HG02970 (cell line): ENCODE data around the gene DCAF8L1.
"Not testable (repeated sequence)": the region's sequence is repeated elsewhere in the genome, so short reads cannot be mapped to it uniquely, and the experiment has no call there.

Experiments
- ATAC-seq: cut with Tn5 transposase; IDR thresholded peaks from one replicate; pipeline ENCODE4 v1.9.1; 2021; ENCODE audit warnings: mild to moderate bottlenecking, moderate library complexity, moderate number of reproducible peaks; ENCODE audit not compliant: unreplicated experiment, low FRiP score

Gene DCAF8L1

GRCh38 chrX:27981349-27981748, at the start of gene DCAF8L1:
TSS of gene DCAF8L1 (minus strand) at chrX:27981449. CDS start at chrX:27981334, 115 bp downstream.
- no peak for ATAC-seq

- ATAC-seq = no peak
Observed at GRCh38 chrX:28022371-28022770, 41.1 kb upstream of the DCAF8L1 start.

- no peak for ATAC-seq
Observed at GRCh38 chrX:28016823-28017222, 35.6 kb upstream of the DCAF8L1 start.

GRCh38 chrX:28015993-28016392, 34.7 kb upstream of the DCAF8L1 start:
- ATAC-seq = no peak

- ATAC-seq = no peak
Observed at GRCh38 chrX:28010875-28011274, 29.6 kb upstream of the DCAF8L1 start.

GRCh38 chrX:27998666-27999065, 17.4 kb upstream of the DCAF8L1 start:
- no peak for ATAC-seq

GRCh38 chrX:27997622-27998021, 16.4 kb upstream of the DCAF8L1 start:
- no peak for ATAC-seq

- ATAC-seq = no peak
Observed at GRCh38 chrX:27996132-27996531, 14.9 kb upstream of the DCAF8L1 start.

GRCh38 chrX:27995611-27996010, 14.4 kb upstream of the DCAF8L1 start:
- ATAC-seq = no peak

GRCh38 chrX:27987862-27988646, 6.8 kb upstream of the DCAF8L1 start:
- no peak for ATAC-seq

GRCh38 chrX:27976934-27977333, 4.3 kb downstream of the DCAF8L1 start:
- ATAC-seq = not testable (repeated sequence)

- no peak for ATAC-seq
Observed at GRCh38 chrX:27976284-27976683, 5.0 kb downstream of the DCAF8L1 start.

GRCh38 chrX:27968878-27969277, 12.4 kb downstream of the DCAF8L1 start:
- no peak for ATAC-seq

GRCh38 chrX:27968352-27968751, 12.9 kb downstream of the DCAF8L1 start:
- no peak for ATAC-seq

GRCh38 chrX:27966955-27967354, 14.3 kb downstream of the DCAF8L1 start:
- ATAC-seq = no peak

GRCh38 chrX:27966492-27966891, 14.8 kb downstream of the DCAF8L1 start:
- no peak for ATAC-seq

- not testable (repeated sequence) for ATAC-seq
Observed at GRCh38 chrX:27965348-27965747, 15.9 kb downstream of the DCAF8L1 start.

- no peak for ATAC-seq
Observed at GRCh38 chrX:27964432-27964831, 16.8 kb downstream of the DCAF8L1 start.

GRCh38 chrX:27960410-27960809, 20.8 kb downstream of the DCAF8L1 start:
- ATAC-seq = not testable (repeated sequence)

GRCh38 chrX:27953171-27953570, 28.1 kb downstream of the DCAF8L1 start:
- no peak for ATAC-seq

- no peak for ATAC-seq
Observed at GRCh38 chrX:27933361-27933760, 47.9 kb downstream of the DCAF8L1 start.
